ENCODE results near the gene LENG9. TPM values are rescaled to one million over a fixed set of nuclear protein-coding genes. Genes with fewer than 3 reads are reported as not detected.
A peak's percentile ranks its signal among the peaks of the same experiment; 100 is the strongest.

Gene LENG9
- total and polyA plus RNA-seq, 4 donors, result 1.2 to 3.2 (median 2.7) TPM

DNA sequence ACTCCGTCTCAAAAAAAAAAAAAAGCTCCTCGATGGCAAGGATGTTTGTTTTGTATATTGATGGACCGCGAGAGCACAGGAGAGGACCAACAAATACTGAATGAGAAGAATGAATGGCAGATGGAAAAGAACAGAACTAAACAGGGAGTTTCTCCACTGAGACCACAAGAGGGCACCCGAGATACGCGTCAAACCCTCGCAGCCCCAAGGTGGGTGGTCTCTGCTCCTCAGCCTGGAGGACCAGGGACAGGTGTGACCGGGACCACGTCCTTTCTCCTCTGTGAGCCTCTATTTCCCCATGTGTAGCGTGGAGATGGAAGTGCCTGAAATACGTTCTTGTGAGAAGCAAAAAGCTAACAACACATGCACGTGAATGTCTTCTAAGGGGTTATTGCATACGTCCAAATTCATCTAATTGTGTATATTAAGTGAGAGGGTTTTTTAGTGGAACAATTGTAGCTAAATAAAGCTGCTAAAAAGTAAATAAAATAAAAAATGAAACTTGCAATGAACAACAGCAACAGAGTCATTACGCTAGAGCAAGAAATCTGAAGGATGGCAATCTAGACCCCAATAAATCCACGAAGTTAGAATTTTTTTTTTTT lies 17.9 kb upstream of the LENG9 start:
- 8% methylated on average over 9 of the region's 16 CpGs for WGBS (ENCODE audit: insufficient coverage)
- H3K9me3 ChIP-seq (ENCODE audit: control insufficient read depth, insufficient read depth, low read length), result no peaks in the 10 kb centered on the region
- H3K36me3 ChIP-seq (ENCODE audit: control insufficient read depth, insufficient read depth, low read length), result no peaks in the 10 kb centered on the region
- H3K4me1 ChIP-seq (ENCODE audit: control insufficient read depth, insufficient read depth, low read length), result no peaks in the 10 kb centered on the region
- peaks cover 2% of the 10 kb centered on the region for H3K27me3 ChIP-seq (ENCODE audit: control insufficient read depth, insufficient read depth, low read length)
- peak in 5 of 6 donors; percentile 30 to 92 (median 64) for DNase-seq (ENCODE audit: low read depth in 4 of 6, low spot score in 6 of 6)
- H3K4me3 ChIP-seq (ENCODE audit: low read depth, low read length), result no peak overlapping the region
- H3K27ac ChIP-seq (ENCODE audit: low read depth, low read length), result no peak overlapping the region

DNA sequence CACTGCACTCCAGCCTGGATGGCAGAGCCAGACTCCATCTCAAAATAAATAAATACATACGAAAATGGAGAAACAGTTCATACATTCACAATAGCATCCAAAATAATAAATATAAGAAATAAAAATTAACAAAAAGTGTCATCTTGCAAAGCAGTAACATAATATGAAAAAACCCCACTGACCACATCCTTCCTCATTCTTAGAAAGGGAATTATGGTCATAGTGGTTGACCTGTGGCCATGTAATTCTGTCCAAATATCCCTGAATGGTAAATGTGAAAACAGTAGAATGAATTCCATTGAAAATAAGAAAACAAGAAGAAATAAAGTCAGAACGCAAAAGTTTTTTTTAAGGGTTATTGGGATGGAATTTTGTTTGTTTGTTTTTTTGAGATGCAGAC lies 16.5 kb upstream of the LENG9 start:
- Histone ChIP-seq H3K27me3 (ENCODE audit: control insufficient read depth, insufficient read depth, low read length) (peaks cover 2% of the 10 kb centered on the region), H3K36me3 (ENCODE audit: control insufficient read depth, insufficient read depth, low read length) (no peaks in the 10 kb centered on the region), H3K4me3 (ENCODE audit: low read depth, low read length) (no peak overlapping the region), H3K4me1 (ENCODE audit: control insufficient read depth, insufficient read depth, low read length) (no peaks in the 10 kb centered on the region), H3K9me3 (ENCODE audit: control insufficient read depth, insufficient read depth, low read length) (no peaks in the 10 kb centered on the region), H3K27ac (ENCODE audit: low read depth, low read length) (no peak overlapping the region)
- WGBS (ENCODE audit: insufficient coverage), result no CpG with 5 or more reads among the region's 2 CpGs
- DNase-seq (ENCODE audit: low read depth in 4 of 6, low spot score in 6 of 6), result no peak

- no peak overlapping the region for H3K27ac ChIP-seq (ENCODE audit: low read depth, low read length)
- no peak overlapping the region for H3K4me3 ChIP-seq (ENCODE audit: low read depth, low read length)
- no peaks in the 10 kb centered on the region for H3K36me3 ChIP-seq (ENCODE audit: control insufficient read depth, insufficient read depth, low read length)
- H3K27me3 ChIP-seq (ENCODE audit: control insufficient read depth, insufficient read depth, low read length), result no peaks in the 10 kb centered on the region
- no peaks in the 10 kb centered on the region for H3K9me3 ChIP-seq (ENCODE audit: control insufficient read depth, insufficient read depth, low read length)
- peak in 3 of 6 donors; percentile 28 to 86 (median 75) for DNase-seq (ENCODE audit: low read depth in 4 of 6, low spot score in 6 of 6)
- H3K4me1 ChIP-seq (ENCODE audit: control insufficient read depth, insufficient read depth, low read length), result peaks cover 3% of the 10 kb centered on the region
- 10% methylated on average over 6 of the region's 10 CpGs for WGBS (ENCODE audit: insufficient coverage)
These were observed 15.2 kb upstream of the LENG9 start for GRCh38 chr19:54478677-54479266.

GRCh38 chr19:54477650-54478049 lies 14.1 kb upstream of the LENG9 start:
- WGBS (ENCODE audit: insufficient coverage), result 87% methylated on average over 2 of the region's 3 CpGs
- Histone ChIP-seq H3K4me1 (ENCODE audit: control insufficient read depth, insufficient read depth, low read length) (peaks cover 13% of the 10 kb centered on the region), H3K4me3 (ENCODE audit: low read depth, low read length) (no peak overlapping the region), H3K27ac (ENCODE audit: low read depth, low read length) (no peak overlapping the region), H3K36me3 (ENCODE audit: control insufficient read depth, insufficient read depth, low read length) (no peaks in the 10 kb centered on the region), H3K27me3 (ENCODE audit: control insufficient read depth, insufficient read depth, low read length) (no peaks in the 10 kb centered on the region), H3K9me3 (ENCODE audit: control insufficient read depth, insufficient read depth, low read length) (no peaks in the 10 kb centered on the region)
- DNase-seq (ENCODE audit: low read depth in 4 of 6, low spot score in 6 of 6), result no peak

GRCh38 chr19:54475706-54476105 lies 12.1 kb upstream of the LENG9 start:
- Histone ChIP-seq H3K9me3 (ENCODE audit: control insufficient read depth, insufficient read depth, low read length) (no peaks in the 10 kb centered on the region), H3K4me3 (ENCODE audit: low read depth, low read length) (no peak overlapping the region), H3K36me3 (ENCODE audit: control insufficient read depth, insufficient read depth, low read length) (no peaks in the 10 kb centered on the region), H3K27ac (ENCODE audit: low read depth, low read length) (no peak overlapping the region), H3K4me1 (ENCODE audit: control insufficient read depth, insufficient read depth, low read length) (peaks cover 23% of the 10 kb centered on the region), H3K27me3 (ENCODE audit: control insufficient read depth, insufficient read depth, low read length) (peaks cover 10% of the 10 kb centered on the region)
- 78% methylated on average over 11 of the region's 11 CpGs for WGBS (ENCODE audit: insufficient coverage)
- no peak for DNase-seq (ENCODE audit: low read depth in 4 of 6, low spot score in 6 of 6)

GRCh38 chr19:54473892-54474372 lies 10.4 kb upstream of the LENG9 start:
- WGBS (ENCODE audit: insufficient coverage), result 74% methylated on average over 5 of the region's 6 CpGs
- H3K36me3 ChIP-seq (ENCODE audit: control insufficient read depth, insufficient read depth, low read length), result no peaks in the 10 kb centered on the region
- peak overlapping the region; percentile 90 for H3K27ac ChIP-seq (ENCODE audit: low read depth, low read length)
- H3K4me1 ChIP-seq (ENCODE audit: control insufficient read depth, insufficient read depth, low read length), result peaks cover 31% of the 10 kb centered on the region
- H3K27me3 ChIP-seq (ENCODE audit: control insufficient read depth, insufficient read depth, low read length), result peaks cover 21% of the 10 kb centered on the region
- DNase-seq (ENCODE audit: low read depth in 4 of 6, low spot score in 6 of 6), result no peak
- H3K4me3 ChIP-seq (ENCODE audit: low read depth, low read length), result peak overlapping the region; percentile 49
- no peaks in the 10 kb centered on the region for H3K9me3 ChIP-seq (ENCODE audit: control insufficient read depth, insufficient read depth, low read length)

GRCh38 chr19:54473071-54473891 lies 9.7 kb upstream of the LENG9 start, which contains the start of gene CDC42EP5:
CDC42EP5 (minus strand) TSS chr19:54473296; CDS start chr19:54465547, 7,749 bp downstream.
- Histone ChIP-seq H3K9me3 (ENCODE audit: control insufficient read depth, insufficient read depth, low read length) (no peaks in the 10 kb centered on the region), H3K4me3 (ENCODE audit: low read depth, low read length) (peak within 1 kb of the TSS; percentile 49), H3K27ac (ENCODE audit: low read depth, low read length) (peak within 1 kb of the TSS; percentile 90), H3K4me1 (ENCODE audit: control insufficient read depth, insufficient read depth, low read length) (peaks cover 31% of the 10 kb centered on the region), H3K27me3 (ENCODE audit: control insufficient read depth, insufficient read depth, low read length) (peaks cover 21% of the 10 kb centered on the region), H3K36me3 (ENCODE audit: control insufficient read depth, insufficient read depth, low read length) (no peaks in the 10 kb centered on the region)
- DNase-seq (ENCODE audit: low read depth in 4 of 6, low spot score in 6 of 6), result peak in 1 of 6 donors; percentile 84
- 16% methylated on average over 10 of the region's 14 CpGs for WGBS (ENCODE audit: insufficient coverage)

GRCh38 chr19:54470991-54471782 lies 7.6 kb upstream of the LENG9 start:
- no peaks in the 10 kb centered on the region for H3K36me3 ChIP-seq (ENCODE audit: control insufficient read depth, insufficient read depth, low read length)
- H3K4me3 ChIP-seq (ENCODE audit: low read depth, low read length), result peak overlapping the region; percentile 39
- no peaks in the 10 kb centered on the region for H3K9me3 ChIP-seq (ENCODE audit: control insufficient read depth, insufficient read depth, low read length)
- H3K27me3 ChIP-seq (ENCODE audit: control insufficient read depth, insufficient read depth, low read length), result peaks cover 23% of the 10 kb centered on the region
- WGBS (ENCODE audit: insufficient coverage), result 1% methylated on average over 51 of the region's 60 CpGs
- DNase-seq (ENCODE audit: low read depth in 4 of 6, low spot score in 6 of 6), result peak in 1 of 6 donors; percentile 61
- peak overlapping the region; percentile 81 for H3K27ac ChIP-seq (ENCODE audit: low read depth, low read length)
- peaks cover 31% of the 10 kb centered on the region for H3K4me1 ChIP-seq (ENCODE audit: control insufficient read depth, insufficient read depth, low read length)

- WGBS (ENCODE audit: insufficient coverage), result 74% methylated on average over 6 of the region's 10 CpGs
- peak overlapping the region; percentile 81 for H3K27ac ChIP-seq (ENCODE audit: low read depth, low read length)
- H3K4me3 ChIP-seq (ENCODE audit: low read depth, low read length), result no peak overlapping the region
These were observed 6.8 kb upstream of the LENG9 start for GRCh38 chr19:54470276-54470887.

More at GRCh38 chr19:54470276-54470887, 6.8 kb upstream of the LENG9 start:
- no peak for DNase-seq (ENCODE audit: low read depth in 4 of 6, low spot score in 6 of 6)
- Histone ChIP-seq H3K9me3 (ENCODE audit: control insufficient read depth, insufficient read depth, low read length) (no peaks in the 10 kb centered on the region), H3K36me3 (ENCODE audit: control insufficient read depth, insufficient read depth, low read length) (no peaks in the 10 kb centered on the region), H3K27me3 (ENCODE audit: control insufficient read depth, insufficient read depth, low read length) (peaks cover 23% of the 10 kb centered on the region), H3K4me1 (ENCODE audit: control insufficient read depth, insufficient read depth, low read length) (peaks cover 31% of the 10 kb centered on the region)

Measured in spinal cord (tissue), 10 donors.